IPS-11a (cell line): ENCODE results near the gene KDM3B.
A peak's percentile ranks its signal among the peaks of the same experiment; 100 is the strongest.
"Not testable (repeated sequence)": the region's sequence is repeated elsewhere in the genome, so short reads cannot be mapped to it uniquely, and the experiment has no call there.

ENCODE experiments used
- H3K4me3 ChIP-seq: one replicate; pipeline ENCODE4 v1.5.1; 2013; ENCODE audit warnings: low read depth, low read length, control low read depth

KDM3B gene

GRCh38 chr5:138389332-138389731 is 36.8 kb downstream of the KDM3B start:
- H3K4me3 ChIP-seq, result no peak overlapping the region

- H3K4me3 ChIP-seq, result not testable (repeated sequence)
Measured at GRCh38 chr5:138389911-138390310, 37.4 kb downstream of the KDM3B start.

- H3K4me3 ChIP-seq, result no peak overlapping the region
Measured at GRCh38 chr5:138391859-138392386, 39.4 kb downstream of the KDM3B start.

GRCh38 chr5:138402640-138403039 is 50.2 kb downstream of the KDM3B start:
- H3K4me3 ChIP-seq, result no peak overlapping the region

GRCh38 chr5:138408023-138408422 is 55.5 kb downstream of the KDM3B start:
- H3K4me3 ChIP-seq, result no peak overlapping the region

- not testable (repeated sequence) for H3K4me3 ChIP-seq
Measured at GRCh38 chr5:138410996-138411640, 58.6 kb downstream of the KDM3B start.

- H3K4me3 ChIP-seq, result no peak overlapping the region
Measured at GRCh38 chr5:138418444-138418843, 66.0 kb downstream of the KDM3B start.

GRCh38 chr5:138425079-138425478 is 72.6 kb downstream of the KDM3B start:
- H3K4me3 ChIP-seq, result no peak overlapping the region

- H3K4me3 ChIP-seq, result no peak overlapping the region
Measured at GRCh38 chr5:138435943-138436342, 83.5 kb downstream of the KDM3B start.

GRCh38 chr5:138438003-138438723 is 85.7 kb downstream of the KDM3B start:
- H3K4me3 ChIP-seq, result peak overlapping the region; percentile 72

- peak within 1 kb of the TSS; percentile 72 for H3K4me3 ChIP-seq
Measured at GRCh38 chr5:138438724-138439476, 86.4 kb downstream of the KDM3B start, which contains the start of gene REEP2. Gene REEP2 (plus strand): TSS chr5:138439057. CDS start chr5:138439209, 152 bp downstream.

- peak overlapping the region; percentile 72 for H3K4me3 ChIP-seq
Measured at GRCh38 chr5:138439477-138440158, 87.1 kb downstream of the KDM3B start.

GRCh38 chr5:138440159-138441073 is 87.9 kb downstream of the KDM3B start:
- H3K4me3 ChIP-seq, result no peak overlapping the region

- H3K4me3 ChIP-seq, result no peak overlapping the region
Measured at GRCh38 chr5:138441221-138441620, 88.7 kb downstream of the KDM3B start.

- H3K4me3 ChIP-seq, result no peak overlapping the region
Measured at GRCh38 chr5:138444078-138444773, 91.7 kb downstream of the KDM3B start.

GRCh38 chr5:138444774-138445546 is 92.5 kb downstream of the KDM3B start:
- H3K4me3 ChIP-seq, result no peak overlapping the region

- H3K4me3 ChIP-seq, result no peak overlapping the region
Measured at GRCh38 chr5:138445547-138446271, 93.2 kb downstream of the KDM3B start.

GRCh38 chr5:138448070-138448469 is 95.6 kb downstream of the KDM3B start:
- H3K4me3 ChIP-seq, result no peak overlapping the region
